ENCODE results near the gene COL23A1.
"Not testable (repeated sequence)": the region's sequence is repeated elsewhere in the genome, so short reads cannot be mapped to it uniquely, and the experiment has no call there.

COL23A1 gene

GRCh38 chr5:178273665-178274541, 316.3 kb downstream of the COL23A1 start:
- DNase-seq = no peak

GRCh38 chr5:178273041-178273440, 317.2 kb downstream of the COL23A1 start:
- DNase-seq = no peak

GRCh38 chr5:178272591-178272990, 317.6 kb downstream of the COL23A1 start:
- no peak for DNase-seq

- DNase-seq = no peak
These were observed 318.3 kb downstream of the COL23A1 start for GRCh38 chr5:178271726-178272479.

GRCh38 chr5:178271231-178271630, 319.0 kb downstream of the COL23A1 start:
- no peak for DNase-seq

- DNase-seq = no peak
These were observed 320.7 kb downstream of the COL23A1 start for GRCh38 chr5:178269499-178269898.

GRCh38 chr5:178267876-178268275, 322.3 kb downstream of the COL23A1 start:
- DNase-seq = no peak

- no peak for DNase-seq
These were observed 322.9 kb downstream of the COL23A1 start for GRCh38 chr5:178267245-178267644.

GRCh38 chr5:178266581-178266980, 323.6 kb downstream of the COL23A1 start:
- no peak for DNase-seq

- no peak for DNase-seq
These were observed 324.4 kb downstream of the COL23A1 start for GRCh38 chr5:178265746-178266145.

- no peak for DNase-seq
These were observed 326.1 kb downstream of the COL23A1 start for GRCh38 chr5:178264044-178264443.

GRCh38 chr5:178261666-178262600, 328.3 kb downstream of the COL23A1 start:
- no peak for DNase-seq

GRCh38 chr5:178259623-178260536, 330.3 kb downstream of the COL23A1 start:
- no peak for DNase-seq

GRCh38 chr5:178257650-178258049, 332.5 kb downstream of the COL23A1 start:
- DNase-seq = no peak

- no peak for DNase-seq
These were observed 333.4 kb downstream of the COL23A1 start for GRCh38 chr5:178256746-178257145.

- not testable (repeated sequence) for DNase-seq
These were observed 336.6 kb downstream of the COL23A1 start for GRCh38 chr5:178253632-178254031.

- DNase-seq = no peak
These were observed 337.9 kb downstream of the COL23A1 start for GRCh38 chr5:178252258-178252657.

GRCh38 chr5:178250263-178250662, 339.9 kb downstream of the COL23A1 start:
- DNase-seq = no peak

GRCh38 chr5:178249191-178249989, 340.8 kb downstream of the COL23A1 start:
- no peak for DNase-seq

GRCh38 chr5:178248750-178249149, 341.4 kb downstream of the COL23A1 start:
- DNase-seq = no peak
